D721Med (cell line): ENCODE measurements around the gene ELFN2.

ENCODE experiments used
- DNase-seq: peaks from one replicate; pipeline ENCODE4 v3.0.0; 2011; ENCODE audit warnings: low spot score; ENCODE audit not compliant: insufficient read length
- FAIRE-seq: peaks from 2 replicates; lab custom pipeline; 2011; peaks lifted over from hg19 to GRCh38; lab: Jason Lieb, UNC
- TF ChIP-seq, protein P1 (sequence below): IDR thresholded peaks from 2 replicates; pipeline ENCODE4 v1.5.1; 2012; ENCODE audit warnings: mild to moderate bottlenecking, control low read depth; ENCODE audit not compliant: insufficient read depth; ENCODE audit errors: missing control alignments

The ELFN2 gene

DNA sequence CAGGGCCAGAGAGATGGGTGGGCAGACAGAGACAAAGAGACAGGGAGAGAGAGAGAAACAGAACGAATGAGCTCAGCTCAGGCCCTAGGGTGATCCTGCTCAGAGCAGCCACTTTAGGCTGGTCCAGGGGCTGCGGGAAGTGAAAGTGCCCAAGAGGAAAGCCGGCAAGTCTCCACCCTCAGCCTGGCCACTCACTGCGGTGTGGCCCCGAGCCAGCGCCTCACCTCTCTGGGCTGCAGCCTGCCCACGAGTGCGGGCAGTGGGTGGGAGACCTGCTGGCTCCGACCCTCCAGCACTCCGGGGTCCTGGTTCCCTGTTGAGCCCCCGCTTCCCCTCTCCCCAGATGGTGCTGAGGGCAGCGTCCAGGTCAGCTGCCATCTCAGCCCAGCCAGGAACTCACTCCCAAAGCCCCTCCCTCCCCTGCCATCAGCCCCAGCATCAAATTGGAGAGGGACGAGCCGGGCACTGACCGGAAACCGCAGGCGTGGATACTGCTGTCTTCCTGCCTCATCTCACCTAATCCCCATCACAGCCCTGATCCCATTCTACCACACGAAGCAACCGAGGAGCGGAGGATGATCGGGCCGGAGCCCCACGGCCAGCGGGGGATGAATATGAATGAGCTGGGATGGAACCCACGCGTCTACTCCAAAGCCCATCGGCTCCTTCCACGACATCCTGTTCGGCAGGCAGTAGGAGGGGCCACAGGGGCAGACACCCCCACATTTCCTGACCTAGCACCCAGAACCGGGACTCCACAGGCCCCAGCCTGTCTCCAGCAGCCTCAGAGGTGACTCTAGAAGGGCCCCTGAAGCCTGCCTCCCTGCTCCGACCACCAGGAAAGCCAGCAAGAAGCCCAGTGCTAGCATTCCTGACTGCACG lies 16.9 kb downstream of the ELFN2 start:
- TF ChIP-seq, protein P1, sequence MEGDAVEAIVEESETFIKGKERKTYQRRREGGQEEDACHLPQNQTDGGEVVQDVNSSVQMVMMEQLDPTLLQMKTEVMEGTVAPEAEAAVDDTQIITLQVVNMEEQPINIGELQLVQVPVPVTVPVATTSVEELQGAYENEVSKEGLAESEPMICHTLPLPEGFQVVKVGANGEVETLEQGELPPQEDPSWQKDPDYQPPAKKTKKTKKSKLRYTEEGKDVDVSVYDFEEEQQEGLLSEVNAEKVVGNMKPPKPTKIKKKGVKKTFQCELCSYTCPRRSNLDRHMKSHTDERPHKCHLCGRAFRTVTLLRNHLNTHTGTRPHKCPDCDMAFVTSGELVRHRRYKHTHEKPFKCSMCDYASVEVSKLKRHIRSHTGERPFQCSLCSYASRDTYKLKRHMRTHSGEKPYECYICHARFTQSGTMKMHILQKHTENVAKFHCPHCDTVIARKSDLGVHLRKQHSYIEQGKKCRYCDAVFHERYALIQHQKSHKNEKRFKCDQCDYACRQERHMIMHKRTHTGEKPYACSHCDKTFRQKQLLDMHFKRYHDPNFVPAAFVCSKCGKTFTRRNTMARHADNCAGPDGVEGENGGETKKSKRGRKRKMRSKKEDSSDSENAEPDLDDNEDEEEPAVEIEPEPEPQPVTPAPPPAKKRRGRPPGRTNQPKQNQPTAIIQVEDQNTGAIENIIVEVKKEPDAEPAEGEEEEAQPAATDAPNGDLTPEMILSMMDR, result no peak
- no peak for FAIRE-seq

DNA sequence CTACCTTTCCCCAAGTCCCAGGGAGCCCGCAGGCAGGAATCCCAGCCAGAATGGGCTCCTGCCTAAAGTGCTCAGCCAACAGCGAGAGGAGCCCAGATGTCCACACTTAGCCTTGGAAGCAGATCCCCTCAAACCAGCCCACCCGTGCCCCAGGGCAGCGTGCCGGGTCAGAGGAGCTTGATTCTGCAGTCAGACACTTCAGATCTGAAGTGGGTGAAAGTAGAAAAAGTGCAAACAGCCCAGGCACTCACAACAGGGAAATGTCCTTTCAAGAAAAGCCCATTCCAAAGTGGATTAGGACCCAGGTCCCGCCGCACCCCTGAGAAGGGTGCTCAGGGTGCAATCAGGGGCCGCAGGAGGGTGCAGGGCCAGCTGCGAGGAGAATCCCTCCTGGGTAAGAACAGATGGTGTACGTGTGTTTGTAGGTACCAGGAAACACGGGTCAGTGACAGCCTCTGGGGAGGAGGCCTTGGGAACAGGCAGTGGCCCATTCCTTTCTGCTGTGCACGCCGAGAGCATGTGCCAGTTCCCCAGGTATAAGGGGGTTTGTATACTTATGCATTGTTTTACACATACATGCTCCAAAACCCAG lies 17.7 kb downstream of the ELFN2 start:
- TF ChIP-seq, protein P1, result no peak
- FAIRE-seq (no peak), DNase-seq (no peak)

More for the DNA sequence above, 16.9 kb downstream of the ELFN2 start:
- no peak for DNase-seq

DNA sequence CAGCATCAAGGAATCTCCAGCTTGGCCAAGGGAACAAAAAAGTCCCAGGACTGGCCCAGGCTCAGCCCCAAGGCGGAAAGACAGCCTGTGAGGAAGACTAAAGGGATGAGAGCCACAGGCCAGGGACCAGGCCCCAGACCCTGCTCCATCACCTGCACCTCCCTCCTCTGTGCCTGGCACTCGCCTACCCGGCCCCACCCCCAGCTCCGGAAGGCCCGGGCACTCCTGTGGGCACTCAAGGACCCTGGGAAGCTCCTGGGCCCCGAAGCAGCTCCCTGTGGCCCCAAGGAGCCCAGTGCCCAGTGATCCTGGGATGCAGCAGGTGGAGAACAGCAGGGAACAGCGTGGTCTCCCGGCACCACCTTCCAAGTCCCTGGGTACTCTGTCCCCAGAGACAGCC lies 18.2 kb downstream of the ELFN2 start:
- TF ChIP-seq, protein P1, result no peak
- FAIRE-seq (no peak), DNase-seq (no peak)

DNA sequence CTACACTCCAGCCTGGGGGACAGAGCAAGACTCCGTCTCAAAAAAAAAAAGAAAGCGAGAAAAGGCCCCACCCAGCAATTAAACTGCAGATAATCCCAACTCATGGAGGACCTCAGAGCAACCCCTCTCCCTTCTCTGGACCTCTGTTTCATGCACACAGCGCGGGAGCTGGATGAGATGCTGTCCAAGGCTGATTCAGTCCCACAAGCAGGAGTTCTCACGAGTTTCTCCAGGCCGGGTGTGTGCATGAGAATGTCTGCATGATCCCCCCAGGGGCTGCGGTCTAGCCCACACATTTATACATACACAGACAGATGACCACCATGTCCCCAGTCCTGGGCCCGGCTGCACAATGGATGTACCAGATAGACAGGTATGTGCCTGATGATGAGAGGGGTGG lies 19.4 kb downstream of the ELFN2 start:
- TF ChIP-seq, protein P1, result no peak
- no peak for FAIRE-seq
- DNase-seq, result no peak

DNA sequence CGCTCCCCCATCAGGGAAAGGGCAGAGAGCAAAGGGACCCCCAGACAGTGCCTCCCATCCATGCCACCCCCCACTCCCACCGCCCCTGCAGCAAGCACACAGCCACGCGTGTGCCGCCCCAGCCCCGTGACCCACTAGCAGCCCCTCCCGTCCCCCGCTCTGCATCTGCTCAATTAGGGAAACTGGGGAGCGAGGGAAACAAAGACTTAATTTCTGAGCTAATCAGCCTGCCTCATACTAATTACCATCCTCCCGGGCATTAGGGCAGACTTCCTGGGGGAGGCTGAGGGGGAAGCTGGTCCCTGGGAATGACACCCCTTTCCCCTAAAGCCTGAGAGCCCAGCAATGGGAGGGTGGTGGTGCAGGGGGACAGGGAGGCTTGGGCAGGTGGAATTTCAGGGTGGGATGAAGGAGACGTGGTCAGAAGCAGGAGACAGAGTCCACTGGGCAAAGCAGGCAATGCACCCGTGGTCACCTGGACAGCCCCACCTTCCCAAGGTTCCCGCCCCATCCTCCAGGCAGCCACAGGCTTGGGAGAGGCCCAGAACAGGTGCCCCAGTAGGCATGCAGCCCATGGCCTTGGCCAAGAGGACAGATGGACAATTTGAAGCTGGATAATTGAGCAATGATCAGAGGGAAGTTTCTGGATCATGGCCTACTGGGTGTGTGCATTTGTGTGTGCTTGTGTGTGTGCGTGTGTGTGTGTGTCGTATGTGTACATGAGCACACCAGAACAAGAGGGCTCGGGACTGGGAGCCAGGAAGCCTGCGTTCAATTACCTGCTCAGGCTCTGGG lies 20.6 kb downstream of the ELFN2 start:
- TF ChIP-seq, protein P1, result no peak
- no peak for FAIRE-seq
- DNase-seq, result no peak

DNA sequence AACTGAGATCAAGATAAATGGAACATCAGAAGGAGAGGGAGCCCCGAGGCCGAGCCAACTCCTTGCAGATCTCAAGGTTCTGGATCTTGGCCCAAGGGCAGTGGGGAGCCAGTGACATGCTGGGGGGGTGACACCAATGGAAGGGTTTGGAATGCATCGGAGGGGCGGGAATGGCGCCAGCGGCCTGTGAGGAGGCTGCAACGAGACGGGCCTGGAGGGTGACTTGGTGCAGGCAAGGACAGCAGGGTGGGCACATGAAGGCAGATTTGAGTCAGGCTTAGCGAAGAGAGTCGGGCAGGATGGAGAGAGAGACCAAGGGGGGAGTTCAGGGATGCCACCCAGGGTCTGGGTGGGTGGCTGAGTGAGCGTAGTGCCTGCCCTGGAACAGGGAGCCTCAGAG lies 23.2 kb downstream of the ELFN2 start:
- no peak for DNase-seq
- TF ChIP-seq, protein P1, result no peak
- FAIRE-seq, result no peak
